Keratinocyte (primary cell): ENCODE data around the gene RAI14.

Source experiments
- CTCF ChIP-seq, 3 experiments: IDR thresholded peaks in 1 of 3; conservative IDR thresholded peaks in 1 of 3; optimal IDR thresholded peaks in 1 of 3; 2 replicates in 2 of 3; 3 replicates in 1 of 3; pipeline versions ENCODE3 to v1.5.1; 2011; ENCODE audit warnings: low read length in 3 of 3, mild to moderate bottlenecking in 3 of 3, moderate library complexity in 2 of 3, control low read depth in 1 of 3, inconsistent platforms in 1 of 3; ENCODE audit not compliant: insufficient read depth in 2 of 3; ENCODE audit errors: extremely low read depth in 1 of 3
- EZH2 ChIP-seq: IDR thresholded peaks from one replicate; pipeline ENCODE4 v1.6.1; 2012; ENCODE audit warnings: inconsistent platforms, mild to moderate bottlenecking, low read length, moderate library complexity

GRCh38 chr5:34854459-34855174 lies 198.5 kb downstream of the RAI14 start:
- TF ChIP-seq CTCF (optimal IDR thresholded peaks at IDR 0.05 in 1 of 3, IDR thresholded peaks at IDR 0.05 in 1 of 3, conservative IDR thresholded peaks at IDR 0.05 in 1 of 3; ENCODE audit: extremely low read depth in 1 of 3, insufficient read depth in 2 of 3, low read length in 3 of 3) (no peak), EZH2 (no peak)
